GM04504 (cell line): ENCODE results near the gene TCP11L2.
"Not testable (repeated sequence)": the region's sequence is repeated elsewhere in the genome, so short reads cannot be mapped to it uniquely, and the experiment has no call there.

Experiments used
- DNase-seq: peaks from one replicate; pipeline ENCODE4 v3.0.0-alpha.2; 2012; ENCODE audit warnings: low read depth

Gene TCP11L2

DNA sequence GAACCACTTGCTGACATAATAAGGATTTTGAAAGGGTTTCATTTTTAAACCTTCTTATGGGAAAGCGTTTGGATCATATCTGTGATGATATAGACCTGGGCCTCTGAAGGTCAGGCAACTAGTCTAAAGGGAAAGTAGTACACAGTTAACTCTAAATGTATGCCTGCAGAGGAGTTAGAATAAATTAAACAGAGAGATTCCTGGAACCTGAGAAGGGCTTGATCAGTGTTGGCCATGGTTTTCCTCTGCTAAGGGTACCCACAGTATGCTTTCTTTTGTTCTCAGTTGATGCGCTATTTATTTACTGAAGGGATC is 40.6 kb downstream of the TCP11L2 start:
- DNase-seq: no peak

GRCh38 chr12:106344131-106344530 is 41.6 kb downstream of the TCP11L2 start:
- no peak for DNase-seq

GRCh38 chr12:106345746-106346145 is 43.2 kb downstream of the TCP11L2 start:
- peak; percentile 40 for DNase-seq

DNA sequence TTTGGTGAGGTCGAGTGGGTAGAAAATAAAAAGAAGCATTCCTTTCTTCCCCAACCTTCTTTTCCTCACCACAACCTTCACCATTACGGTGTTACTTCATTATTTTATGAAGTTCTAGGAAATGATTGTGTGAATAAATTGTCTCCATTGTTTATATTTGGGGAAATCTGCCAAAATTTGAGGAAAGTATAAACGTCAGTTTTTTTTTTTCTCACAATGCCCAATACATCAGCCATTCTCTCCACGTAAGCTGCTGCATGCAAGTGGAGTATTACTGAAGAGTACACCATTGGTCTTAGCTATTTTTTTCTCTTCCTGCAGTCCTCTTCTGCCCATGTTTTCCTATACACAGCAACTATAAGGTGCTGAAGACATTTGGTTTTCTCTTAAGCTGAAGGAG is 45.9 kb downstream of the TCP11L2 start:
- no peak for DNase-seq

GRCh38 chr12:106353175-106353574 is 50.6 kb downstream of the TCP11L2 start:
- DNase-seq: no peak

GRCh38 chr12:106357549-106358395 is 55.2 kb downstream of the TCP11L2 start, which contains the start of gene POLR3B:
Gene POLR3B (plus strand): TSS chr12:106357748. CDS start chr12:106357880, 132 bp downstream.
- DNase-seq: peak; percentile 92

DNA sequence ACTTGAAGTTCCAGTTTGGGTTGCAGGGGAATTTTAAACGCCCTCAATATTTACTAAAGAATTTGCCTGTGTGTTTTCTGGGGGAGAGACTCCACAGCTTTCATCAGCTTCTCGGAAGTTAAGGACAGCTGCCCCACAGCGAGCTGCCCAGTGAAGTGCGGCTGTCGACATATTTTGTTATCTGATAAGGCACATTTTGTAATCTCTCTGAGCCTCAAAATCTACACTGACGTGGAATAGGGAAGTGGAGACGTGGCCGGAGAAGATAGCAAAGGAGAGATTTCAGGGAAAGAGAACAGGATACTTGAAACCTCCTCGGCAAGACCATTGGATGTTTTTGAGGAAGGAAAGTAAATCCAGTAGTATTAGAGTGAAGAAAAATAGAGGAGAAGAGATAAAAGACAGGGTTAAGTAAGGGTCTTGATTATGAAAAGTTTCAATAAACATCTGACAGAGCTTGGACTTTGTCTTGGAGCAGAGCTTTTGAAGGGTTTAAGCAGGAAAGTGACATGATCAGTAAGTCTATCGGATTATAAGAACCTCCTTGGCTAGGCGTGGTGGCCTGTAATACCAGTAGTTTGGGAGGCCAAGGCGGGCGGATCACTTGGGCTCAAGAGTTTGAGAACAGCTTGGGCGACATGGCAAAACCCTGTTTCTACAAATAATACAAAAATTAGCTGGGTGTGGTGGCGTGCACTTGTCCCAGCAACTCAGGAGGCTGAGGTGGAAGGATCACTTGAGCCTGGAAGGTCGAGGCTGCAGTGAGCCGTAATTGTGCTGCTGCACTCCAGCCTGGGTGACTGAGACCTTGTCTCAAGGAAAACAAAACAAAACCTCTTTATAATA is 56.1 kb downstream of the TCP11L2 start:
- no peak for DNase-seq

DNA sequence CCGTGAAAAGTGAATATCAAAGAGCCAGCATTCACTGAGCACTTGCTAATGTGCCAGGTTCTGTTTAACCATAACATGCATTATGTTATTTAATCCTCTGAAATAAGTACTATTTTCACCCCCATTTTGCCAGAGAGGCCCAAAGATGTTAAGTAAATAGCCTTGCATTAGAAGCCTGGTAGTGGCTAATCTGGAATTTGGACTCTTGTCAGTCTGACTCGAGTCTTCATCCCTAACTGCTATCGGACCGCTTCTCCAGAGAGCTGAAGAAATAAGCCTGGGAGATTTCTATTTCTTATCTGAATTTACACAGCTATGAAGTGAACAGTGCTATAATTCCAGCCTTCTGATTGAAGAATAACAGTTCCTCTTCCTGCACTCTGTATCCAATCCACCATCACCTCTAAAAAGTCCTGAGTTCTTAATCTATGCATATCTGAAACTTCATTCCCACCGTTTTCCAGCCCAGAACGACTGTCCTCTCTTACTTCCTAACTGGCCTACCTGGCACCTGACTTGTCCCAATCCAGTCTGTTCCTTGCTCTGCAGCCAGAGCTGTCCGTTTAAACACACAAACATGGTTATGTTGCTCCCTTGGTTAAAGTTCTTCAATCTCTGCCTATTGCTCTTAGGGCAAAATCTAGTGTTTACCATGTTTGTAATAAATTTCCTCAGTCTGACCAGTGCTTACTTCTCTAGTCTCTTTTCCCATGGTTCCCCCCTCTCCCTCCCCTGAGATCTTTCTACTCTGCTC is 57.3 kb downstream of the TCP11L2 start:
- no peak for DNase-seq

- DNase-seq: no peak
These were observed 58.0 kb downstream of the TCP11L2 start for GRCh38 chr12:106360400-106360994.

GRCh38 chr12:106362971-106363370 is 60.4 kb downstream of the TCP11L2 start:
- DNase-seq: no peak

GRCh38 chr12:106364261-106364660 is 61.7 kb downstream of the TCP11L2 start:
- DNase-seq: no peak

- DNase-seq: peak; percentile 40
These were observed 67.3 kb downstream of the TCP11L2 start for GRCh38 chr12:106369624-106370346.

DNA sequence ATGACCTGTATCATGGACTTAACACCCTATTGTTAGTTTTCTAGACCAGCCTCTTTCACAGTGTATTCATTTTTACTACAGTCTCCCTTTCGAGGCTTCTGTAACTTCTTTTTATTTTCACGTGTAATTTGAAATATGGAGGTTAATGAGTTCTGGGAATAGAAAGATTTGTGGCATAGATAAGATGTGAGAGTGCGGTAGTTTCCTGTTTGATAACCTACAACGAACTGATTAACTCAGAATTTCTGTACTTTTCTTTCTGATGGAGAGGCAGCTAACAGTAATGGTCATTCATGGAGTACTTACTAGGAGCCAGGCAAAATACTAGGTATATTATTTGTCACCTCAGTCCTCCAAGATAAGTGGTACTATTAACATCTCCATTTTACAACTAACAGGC is 76.3 kb downstream of the TCP11L2 start:
- no peak for DNase-seq

GRCh38 chr12:106380954-106381353 is 78.4 kb downstream of the TCP11L2 start:
- no peak for DNase-seq

- DNase-seq: not testable (repeated sequence)
These were observed 79.3 kb downstream of the TCP11L2 start for GRCh38 chr12:106381866-106382265.

DNA sequence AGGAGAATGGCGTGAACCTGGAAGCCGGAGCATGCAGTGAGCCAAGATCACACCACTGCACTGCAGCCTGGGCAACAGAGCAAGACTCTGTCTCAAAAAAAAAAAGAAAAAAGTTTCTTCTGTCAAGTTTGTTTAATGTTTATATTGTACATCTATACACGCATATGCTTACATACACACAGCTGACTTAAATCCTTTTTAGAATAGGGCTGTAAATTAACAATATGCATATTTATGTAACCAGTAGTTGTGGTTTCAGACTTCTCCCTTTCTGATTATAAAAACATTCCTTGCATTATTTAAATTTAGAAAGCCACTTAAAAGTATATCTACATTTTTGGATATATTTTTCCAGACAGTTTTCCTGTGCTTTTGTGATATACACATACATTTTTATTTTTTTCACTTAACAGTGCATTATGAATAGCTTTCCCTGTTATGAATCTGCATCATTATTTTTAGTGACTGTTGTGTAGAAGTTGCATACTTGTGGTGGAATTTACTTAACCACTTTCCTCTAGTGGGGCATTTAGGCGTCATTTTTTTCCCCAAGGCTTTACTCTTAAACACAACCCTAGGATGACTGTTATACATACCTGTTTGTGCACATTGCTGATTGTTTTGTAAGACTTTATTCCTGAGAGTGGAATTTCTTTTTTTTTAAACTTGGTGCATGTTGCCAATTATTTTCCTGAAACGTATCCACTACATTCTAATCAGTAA is 84.4 kb downstream of the TCP11L2 start:
- no peak for DNase-seq

DNA sequence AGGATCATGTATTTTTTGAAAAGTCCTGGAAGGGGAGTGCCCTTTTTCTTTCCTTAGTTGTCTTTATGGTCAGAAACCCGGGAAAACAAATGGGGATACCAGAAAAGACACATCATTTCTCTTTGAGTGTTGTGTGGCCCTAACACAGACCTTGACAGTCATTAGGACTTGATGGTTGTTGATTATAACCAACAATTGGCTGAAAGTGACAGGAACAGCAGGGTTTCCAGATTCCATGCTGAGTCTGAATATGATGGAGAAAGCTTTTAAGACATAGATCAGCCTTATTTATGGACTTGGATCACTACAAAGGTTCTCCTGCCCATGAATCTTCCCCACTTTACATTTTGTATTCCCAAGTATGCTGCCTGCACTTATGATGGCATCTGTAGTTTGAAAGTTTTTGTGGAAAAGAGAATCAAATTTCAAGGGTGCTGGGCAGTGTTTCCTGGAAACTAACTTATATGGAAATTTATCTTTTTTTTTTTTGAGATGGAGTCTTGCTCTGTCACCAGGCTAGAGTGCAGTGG is 85.4 kb downstream of the TCP11L2 start:
- DNase-seq: no peak

GRCh38 chr12:106389151-106389550 is 86.6 kb downstream of the TCP11L2 start:
- no peak for DNase-seq

DNA sequence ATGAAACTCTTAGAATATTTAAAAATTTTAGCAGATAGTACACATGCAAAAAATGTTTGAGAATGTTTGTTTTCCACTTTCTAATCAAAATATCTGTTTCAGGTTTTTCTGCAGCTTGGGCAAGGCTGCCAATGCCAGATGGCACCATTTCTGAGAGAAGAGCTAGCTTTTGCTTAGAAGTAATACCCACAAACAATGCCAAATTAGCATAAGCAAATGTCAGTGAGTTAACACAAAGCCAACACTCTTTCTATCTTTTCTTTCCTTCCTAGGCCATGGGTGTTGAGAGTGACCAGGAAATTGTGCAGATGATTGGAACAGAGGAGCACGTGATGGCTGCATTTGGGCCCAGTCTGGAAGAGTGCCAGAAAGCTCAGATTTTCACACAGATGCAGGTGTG is 90.2 kb downstream of the TCP11L2 start:
- no peak for DNase-seq
